Myocyte (in vitro differentiated cells): ENCODE measurements around the gene SLC27A2. TPM values are rescaled to one million over a fixed set of nuclear protein-coding genes. Genes with fewer than 3 reads are reported as not detected.

ENCODE experiments used
- DNase-seq: peaks from one replicate; pipeline ENCODE4 v3.0.0-alpha.2; 2012; ENCODE audit warnings: low read depth
- total RNA-seq: library from RNA; depleted of rRNA; stranded (reverse); fragments of >200 nt; gene quantifications from 2 replicates; pipeline ENCODE4 v1.2.3, GENCODE V29; 2014

The SLC27A2 gene
- total RNA-seq, 1 donor from 2014 or later, result not detected

DNA sequence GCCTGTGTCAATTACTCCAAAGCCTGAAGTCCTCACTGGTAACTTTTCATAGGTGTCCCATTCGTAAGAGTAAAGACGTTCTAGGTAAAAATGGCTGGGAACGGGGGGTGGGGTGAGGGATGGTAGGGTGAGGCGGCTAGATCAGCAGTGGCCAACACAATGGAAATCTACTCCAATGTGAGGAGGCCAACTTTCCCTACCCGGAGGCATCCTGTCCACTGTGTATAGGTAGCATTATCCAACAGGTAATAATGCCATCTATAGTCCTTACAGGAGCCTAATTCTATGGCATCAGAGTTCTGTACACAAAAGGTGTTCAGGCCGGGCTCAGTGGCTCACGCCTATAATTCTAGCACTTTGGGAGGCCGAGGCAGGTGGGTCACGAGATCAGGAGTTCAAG is 54.4 kb downstream of the SLC27A2 start:
- no peak for DNase-seq

GRCh38 chr15:50238255-50238654 is 56.3 kb downstream of the SLC27A2 start:
- no peak for DNase-seq

DNA sequence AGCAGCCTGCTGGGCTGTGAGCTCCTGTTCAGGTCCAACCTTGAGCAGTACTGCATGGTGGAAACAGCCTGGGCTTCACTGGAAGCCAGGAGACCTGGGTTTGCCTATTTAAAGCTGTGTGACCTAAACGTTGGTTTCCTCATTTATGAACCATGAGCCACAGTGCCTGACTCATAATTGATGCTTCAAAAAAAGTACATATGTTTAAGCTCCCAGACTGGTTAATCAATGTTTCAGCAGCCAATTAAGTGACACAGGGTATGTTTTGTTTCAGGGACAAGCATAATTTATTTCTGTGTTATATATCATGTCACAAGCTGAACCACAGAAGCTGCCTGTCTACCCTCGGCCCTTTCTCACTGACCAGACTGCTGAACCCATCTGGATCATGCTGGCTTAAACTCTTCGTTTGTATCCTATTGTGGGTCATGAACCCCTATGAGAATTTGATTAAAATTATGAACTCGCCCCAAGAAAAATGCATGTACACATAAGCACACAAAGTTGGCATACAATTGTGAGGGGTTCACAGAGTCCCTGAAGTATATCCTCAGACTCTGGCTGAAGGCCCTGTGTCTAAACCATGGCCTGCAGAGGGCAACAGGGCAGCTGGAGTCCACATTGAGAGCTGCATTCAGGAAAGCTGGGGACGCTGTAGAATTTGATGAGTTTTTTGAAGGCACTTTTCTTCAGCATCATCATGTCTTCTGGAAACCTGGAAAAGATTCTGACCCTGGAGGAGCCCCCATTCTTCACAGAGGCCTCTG is 59.9 kb downstream of the SLC27A2 start:
- peak; percentile 54 for DNase-seq

DNA sequence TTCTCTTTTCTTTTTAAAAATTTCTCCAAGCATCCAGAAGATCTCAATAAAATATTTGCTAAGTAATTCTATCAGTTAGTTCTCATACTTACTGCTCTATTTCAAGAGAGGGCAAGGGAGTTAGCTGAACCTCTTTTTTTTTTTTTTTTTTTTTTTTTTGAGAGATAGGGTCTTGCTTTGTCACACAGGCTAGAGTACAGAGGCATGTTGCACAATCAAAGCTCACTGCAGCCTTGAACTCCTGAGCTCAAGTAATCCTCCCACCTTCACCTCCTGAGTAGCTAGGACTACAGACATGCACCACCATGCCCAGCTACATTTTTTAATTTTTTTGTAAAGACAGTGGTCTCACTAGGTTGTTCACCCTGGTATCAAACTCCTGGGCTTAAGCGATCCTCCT is 62.2 kb downstream of the SLC27A2 start:
- no peak for DNase-seq

GRCh38 chr15:50244959-50245624 is 63.1 kb downstream of the SLC27A2 start:
- no peak for DNase-seq

DNA sequence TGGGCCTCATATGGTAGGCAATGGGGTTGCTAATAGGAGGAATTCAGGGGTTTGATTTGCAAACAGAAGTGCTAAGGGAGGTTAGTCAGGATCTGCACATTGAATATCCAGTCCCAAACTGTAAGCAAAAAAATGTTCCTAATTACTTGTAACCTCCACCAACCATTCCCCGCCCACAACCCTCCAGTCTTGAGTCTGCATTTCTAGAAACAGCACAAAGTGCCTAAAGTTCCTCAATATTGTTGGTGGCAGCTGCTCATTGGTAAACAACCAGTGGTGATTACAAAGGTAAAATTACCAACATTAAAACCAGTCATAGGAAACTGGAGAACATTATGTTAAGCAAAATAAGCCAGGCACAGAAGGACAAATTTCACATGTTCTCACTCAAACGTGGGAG is 64.6 kb downstream of the SLC27A2 start:
- no peak for DNase-seq

GRCh38 chr15:50247819-50248655 is 66.0 kb downstream of the SLC27A2 start:
- DNase-seq, result no peak

- no peak for DNase-seq
These were observed 67.1 kb downstream of the SLC27A2 start for GRCh38 chr15:50248994-50249582.

GRCh38 chr15:50249704-50250103 is 67.7 kb downstream of the SLC27A2 start:
- DNase-seq, result no peak

GRCh38 chr15:50250760-50251394 is 68.9 kb downstream of the SLC27A2 start:
- DNase-seq, result peak; percentile 38

DNA sequence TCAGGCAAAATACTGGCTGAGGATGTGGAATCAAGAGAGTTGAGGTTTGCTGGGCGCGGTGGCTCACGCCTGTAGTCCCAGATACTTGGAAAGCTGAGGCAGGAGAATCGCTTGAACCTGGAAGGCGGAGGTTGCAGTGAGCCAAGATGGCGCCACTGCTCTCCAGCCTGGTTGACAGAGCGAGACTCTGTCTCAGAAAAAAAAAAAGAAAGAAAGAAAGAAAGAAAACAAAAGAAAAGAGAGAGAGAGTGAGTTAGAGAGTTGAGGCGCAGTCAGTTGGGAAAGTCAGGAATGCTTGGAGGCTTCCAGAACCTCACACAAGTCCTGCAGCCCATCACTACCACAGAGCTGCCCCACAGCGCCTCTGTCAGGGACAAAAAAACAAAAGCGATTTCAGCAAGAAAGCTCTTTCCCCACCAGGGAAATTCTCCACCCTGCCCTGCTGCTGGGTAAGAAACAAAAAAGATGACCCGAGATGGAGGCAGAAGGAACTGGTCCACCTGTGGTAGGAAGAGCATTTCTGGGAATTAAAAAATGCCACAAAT is 69.7 kb downstream of the SLC27A2 start:
- no peak for DNase-seq

- no peak for DNase-seq
These were observed 70.6 kb downstream of the SLC27A2 start for GRCh38 chr15:50252556-50252955.

GRCh38 chr15:50256188-50257041 is 74.4 kb downstream of the SLC27A2 start:
- peak; percentile 68 for DNase-seq

- DNase-seq, result no peak
These were observed 75.3 kb downstream of the SLC27A2 start for GRCh38 chr15:50257332-50257731.

- DNase-seq, result no peak
These were observed 75.9 kb downstream of the SLC27A2 start for GRCh38 chr15:50257924-50258323.

- no peak for DNase-seq
These were observed 77.3 kb downstream of the SLC27A2 start for GRCh38 chr15:50259276-50259675.

DNA sequence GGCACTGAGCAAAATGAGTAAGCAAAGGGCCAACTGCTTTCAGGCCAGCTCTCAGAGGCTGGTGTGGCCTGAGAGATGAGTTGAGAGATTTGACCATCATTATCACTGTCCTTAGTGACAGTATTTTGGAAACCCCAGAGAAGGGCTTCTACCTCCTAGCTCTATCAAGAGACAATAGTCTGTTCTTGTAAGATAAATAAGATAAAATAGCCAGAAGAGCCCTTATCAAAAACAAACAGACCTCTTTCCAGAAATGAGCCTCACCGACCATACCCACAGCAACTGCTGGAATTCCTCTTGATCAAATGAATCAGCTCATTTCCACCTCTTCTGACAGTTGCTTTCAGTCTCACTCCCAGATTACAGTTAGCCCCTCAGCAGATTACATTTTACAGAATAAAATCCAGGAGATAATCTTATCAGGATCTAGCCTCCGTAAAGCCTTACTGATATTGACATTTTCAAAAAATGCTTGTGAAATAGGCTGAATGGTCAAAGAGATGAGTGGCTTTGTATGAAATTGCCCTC is 79.0 kb downstream of the SLC27A2 start:
- no peak for DNase-seq

DNA sequence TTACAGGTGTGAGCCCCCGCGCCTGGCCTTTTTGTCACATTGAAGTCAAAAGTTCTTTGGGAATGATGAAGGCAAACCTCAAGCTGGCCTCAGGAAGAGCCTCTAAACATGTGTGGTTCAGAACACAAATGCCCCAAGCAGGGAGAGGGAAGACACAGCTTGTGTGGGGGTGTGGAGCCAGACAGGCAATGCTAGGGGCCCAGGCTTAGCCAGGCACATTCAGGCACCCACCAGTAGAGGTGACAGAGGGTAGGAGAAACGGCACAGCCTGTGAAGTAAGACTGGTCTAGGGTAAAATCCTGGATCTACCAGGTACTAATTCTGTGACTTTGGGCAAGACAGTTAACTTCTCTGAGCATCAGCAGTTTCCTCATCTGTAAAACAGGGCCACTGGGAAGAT is 80.0 kb downstream of the SLC27A2 start:
- no peak for DNase-seq

GRCh38 chr15:50262533-50262932 is 80.5 kb downstream of the SLC27A2 start:
- no peak for DNase-seq

DNA sequence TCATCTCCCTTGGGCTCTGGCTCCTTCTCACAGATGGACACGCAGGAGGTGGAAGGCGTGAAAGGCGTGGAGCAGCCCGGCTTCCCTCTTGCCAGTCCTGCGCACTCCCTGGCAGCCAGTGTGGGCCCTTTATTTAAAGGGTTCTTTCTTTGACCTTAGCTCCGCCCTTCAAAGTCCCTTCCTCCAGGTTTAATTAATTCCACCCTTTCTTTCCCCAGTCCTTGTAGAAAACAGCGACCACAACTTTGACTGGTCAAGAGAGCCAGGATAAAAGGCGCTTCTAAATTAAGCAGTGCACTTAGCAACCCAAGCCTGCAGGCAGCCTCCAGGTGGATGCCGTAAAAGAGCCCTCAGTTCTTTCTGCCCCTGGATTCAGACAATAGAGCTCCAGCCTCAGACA is 83.6 kb downstream of the SLC27A2 start, which contains the start of gene HDC:
HDC (minus strand) TSS at position 107 of the 400 bp plus-strand sequence; CDS start at position 4, 103 bp downstream.
- DNase-seq, result no peak
